ENCODE data around the gene CD86. TPM values are rescaled to one million over a fixed set of nuclear protein-coding genes. Genes with fewer than 3 reads are reported as not detected.

CD86 gene
- total RNA-seq, 1 experiment from 2014 or later = not detected

DNA sequence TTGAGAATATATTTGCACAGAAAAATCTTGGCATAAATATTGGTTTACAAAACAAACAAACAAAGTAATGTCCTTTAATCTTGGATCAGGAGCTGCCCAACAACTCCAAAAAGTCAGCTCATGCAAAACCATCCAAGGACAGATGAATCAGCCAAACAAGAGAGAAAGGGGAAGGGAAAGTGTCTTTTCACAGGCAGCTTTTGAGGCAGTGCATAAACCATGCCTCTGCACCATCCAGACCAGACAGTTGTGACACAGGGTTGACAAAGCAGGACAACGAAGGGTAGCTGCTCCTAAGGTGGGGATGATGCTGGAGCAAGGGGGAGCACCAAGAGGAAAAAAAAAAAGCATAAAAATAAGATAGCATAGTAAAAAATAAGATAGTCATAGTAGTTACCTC, 8.7 kb downstream of the CD86 start:
- no TSS peak for BruUV-seq (replicated peaks)
- intact Hi-C loops (cut with micrococcal nuclease) = no loop called here
- RAD21 ChIA-PET (ENCODE audit: low non-redundant PET in 1 of 2, low total read pairs in 2 of 2, uncharacterized antibody in 2 of 2, unreplicated experiment in 2 of 2) = no interaction called here

More for the DNA sequence above, 8.7 kb downstream of the CD86 start:
- POLR2A ChIA-PET = no interaction called here
- no peaks in the 10 kb centered on the region for H3K9me3 ChIP-seq (ENCODE audit: control insufficient read depth in 1 of 2, insufficient read depth in 1 of 2, low read depth in 1 of 2, low read length in 2 of 2)
- H3K79me2 ChIP-seq (ENCODE audit: insufficient read depth, low read length) = no peaks in the 10 kb centered on the region
- H3K27ac ChIP-seq (ENCODE audit: low read depth, low read length) = no peak overlapping the region
- H3K4me3 ChIP-seq (replicated peaks in 1 of 2; ENCODE audit: low read depth in 1 of 2, low read length in 2 of 2) = no peak overlapping the region
- H2AFZ ChIP-seq (ENCODE audit: low read depth, low read length, poor library complexity, severe bottlenecking) = no peak overlapping the region
- H3K9ac ChIP-seq (ENCODE audit: low read length) = no peak overlapping the region
- H3K4me2 ChIP-seq (ENCODE audit: low read length) = no peak overlapping the region
- DNase-seq (ENCODE audit: low read depth, low spot score) (no peak), ATAC-seq (no peak)
- no peaks in the 10 kb centered on the region for H3K9me2 ChIP-seq (ENCODE audit: insufficient read depth)
- no peaks in the 10 kb centered on the region for H3K27me3 ChIP-seq (ENCODE audit: insufficient read depth, low read length)
- no peak for TF ChIP-seq YY1 (IDR thresholded peaks at IDR 0.05; ENCODE audit: extremely low read depth, insufficient replicate concordance, low read depth, low read length)
- TF ChIP-seq EGR1 (IDR thresholded peaks at IDR 0.05; ENCODE audit: low read depth) = no peak
- no peak for TF ChIP-seq SRF (IDR thresholded peaks at IDR 0.05; ENCODE audit: low read depth)
- no peak for TF ChIP-seq ELF1 (IDR thresholded peaks at IDR 0.05; ENCODE audit: borderline replicate concordance, low read depth)
- TF ChIP-seq, protein P1, sequence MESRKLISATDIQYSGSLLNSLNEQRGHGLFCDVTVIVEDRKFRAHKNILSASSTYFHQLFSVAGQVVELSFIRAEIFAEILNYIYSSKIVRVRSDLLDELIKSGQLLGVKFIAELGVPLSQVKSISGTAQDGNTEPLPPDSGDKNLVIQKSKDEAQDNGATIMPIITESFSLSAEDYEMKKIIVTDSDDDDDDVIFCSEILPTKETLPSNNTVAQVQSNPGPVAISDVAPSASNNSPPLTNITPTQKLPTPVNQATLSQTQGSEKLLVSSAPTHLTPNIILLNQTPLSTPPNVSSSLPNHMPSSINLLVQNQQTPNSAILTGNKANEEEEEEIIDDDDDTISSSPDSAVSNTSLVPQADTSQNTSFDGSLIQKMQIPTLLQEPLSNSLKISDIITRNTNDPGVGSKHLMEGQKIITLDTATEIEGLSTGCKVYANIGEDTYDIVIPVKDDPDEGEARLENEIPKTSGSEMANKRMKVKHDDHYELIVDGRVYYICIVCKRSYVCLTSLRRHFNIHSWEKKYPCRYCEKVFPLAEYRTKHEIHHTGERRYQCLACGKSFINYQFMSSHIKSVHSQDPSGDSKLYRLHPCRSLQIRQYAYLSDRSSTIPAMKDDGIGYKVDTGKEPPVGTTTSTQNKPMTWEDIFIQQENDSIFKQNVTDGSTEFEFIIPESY (IDR thresholded peaks at IDR 0.05; ENCODE audit: extremely low read depth, insufficient replicate concordance, low read length) = no peak
- TF ChIP-seq, protein P2, sequence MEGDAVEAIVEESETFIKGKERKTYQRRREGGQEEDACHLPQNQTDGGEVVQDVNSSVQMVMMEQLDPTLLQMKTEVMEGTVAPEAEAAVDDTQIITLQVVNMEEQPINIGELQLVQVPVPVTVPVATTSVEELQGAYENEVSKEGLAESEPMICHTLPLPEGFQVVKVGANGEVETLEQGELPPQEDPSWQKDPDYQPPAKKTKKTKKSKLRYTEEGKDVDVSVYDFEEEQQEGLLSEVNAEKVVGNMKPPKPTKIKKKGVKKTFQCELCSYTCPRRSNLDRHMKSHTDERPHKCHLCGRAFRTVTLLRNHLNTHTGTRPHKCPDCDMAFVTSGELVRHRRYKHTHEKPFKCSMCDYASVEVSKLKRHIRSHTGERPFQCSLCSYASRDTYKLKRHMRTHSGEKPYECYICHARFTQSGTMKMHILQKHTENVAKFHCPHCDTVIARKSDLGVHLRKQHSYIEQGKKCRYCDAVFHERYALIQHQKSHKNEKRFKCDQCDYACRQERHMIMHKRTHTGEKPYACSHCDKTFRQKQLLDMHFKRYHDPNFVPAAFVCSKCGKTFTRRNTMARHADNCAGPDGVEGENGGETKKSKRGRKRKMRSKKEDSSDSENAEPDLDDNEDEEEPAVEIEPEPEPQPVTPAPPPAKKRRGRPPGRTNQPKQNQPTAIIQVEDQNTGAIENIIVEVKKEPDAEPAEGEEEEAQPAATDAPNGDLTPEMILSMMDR (IDR thresholded peaks at IDR 0.05 in 2 of 3, conservative IDR thresholded peaks at IDR 0.05 in 1 of 3; ENCODE audit: borderline replicate concordance in 1 of 3, insufficient read depth in 1 of 3, low read depth in 2 of 3, low read length in 2 of 3) = no peak
- TF ChIP-seq EZH2phosphoT487 (IDR thresholded peaks at IDR 0.05; ENCODE audit: borderline replicate concordance) = no peak
- no peak for TF ChIP-seq ZNF274 (IDR thresholded peaks at IDR 0.05; ENCODE audit: low read depth, low read length)
- no peak for TF ChIP-seq CBX3 (IDR thresholded peaks at IDR 0.05; ENCODE audit: low read depth)
- no peak for TF ChIP-seq ZFX (IDR thresholded peaks at IDR 0.05)
- no peak for TF ChIP-seq CEBPB (IDR thresholded peaks at IDR 0.05; ENCODE audit: low read depth)
- TF ChIP-seq SP1 (IDR thresholded peaks at IDR 0.05; ENCODE audit: low read depth) = no peak
- no peak for TF ChIP-seq EZH2 (IDR thresholded peaks at IDR 0.05)
- TF ChIP-seq, protein P3, sequence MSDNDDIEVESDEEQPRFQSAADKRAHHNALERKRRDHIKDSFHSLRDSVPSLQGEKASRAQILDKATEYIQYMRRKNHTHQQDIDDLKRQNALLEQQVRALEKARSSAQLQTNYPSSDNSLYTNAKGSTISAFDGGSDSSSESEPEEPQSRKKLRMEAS (IDR thresholded peaks at IDR 0.05) = no peak
- TF ChIP-seq SIN3A (IDR thresholded peaks at IDR 0.05; ENCODE audit: low read depth) = no peak
- TF ChIP-seq, protein P4, sequence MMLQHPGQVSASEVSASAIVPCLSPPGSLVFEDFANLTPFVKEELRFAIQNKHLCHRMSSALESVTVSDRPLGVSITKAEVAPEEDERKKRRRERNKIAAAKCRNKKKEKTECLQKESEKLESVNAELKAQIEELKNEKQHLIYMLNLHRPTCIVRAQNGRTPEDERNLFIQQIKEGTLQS (IDR thresholded peaks at IDR 0.05) = no peak
- no peak for TF ChIP-seq TCF7L2 (IDR thresholded peaks at IDR 0.05; ENCODE audit: borderline replicate concordance, extremely low read depth, insufficient read depth, insufficient read length)
- no peak for TF ChIP-seq RAD21 (IDR thresholded peaks at IDR 0.05; ENCODE audit: low read depth)
- TF ChIP-seq, protein P5, sequence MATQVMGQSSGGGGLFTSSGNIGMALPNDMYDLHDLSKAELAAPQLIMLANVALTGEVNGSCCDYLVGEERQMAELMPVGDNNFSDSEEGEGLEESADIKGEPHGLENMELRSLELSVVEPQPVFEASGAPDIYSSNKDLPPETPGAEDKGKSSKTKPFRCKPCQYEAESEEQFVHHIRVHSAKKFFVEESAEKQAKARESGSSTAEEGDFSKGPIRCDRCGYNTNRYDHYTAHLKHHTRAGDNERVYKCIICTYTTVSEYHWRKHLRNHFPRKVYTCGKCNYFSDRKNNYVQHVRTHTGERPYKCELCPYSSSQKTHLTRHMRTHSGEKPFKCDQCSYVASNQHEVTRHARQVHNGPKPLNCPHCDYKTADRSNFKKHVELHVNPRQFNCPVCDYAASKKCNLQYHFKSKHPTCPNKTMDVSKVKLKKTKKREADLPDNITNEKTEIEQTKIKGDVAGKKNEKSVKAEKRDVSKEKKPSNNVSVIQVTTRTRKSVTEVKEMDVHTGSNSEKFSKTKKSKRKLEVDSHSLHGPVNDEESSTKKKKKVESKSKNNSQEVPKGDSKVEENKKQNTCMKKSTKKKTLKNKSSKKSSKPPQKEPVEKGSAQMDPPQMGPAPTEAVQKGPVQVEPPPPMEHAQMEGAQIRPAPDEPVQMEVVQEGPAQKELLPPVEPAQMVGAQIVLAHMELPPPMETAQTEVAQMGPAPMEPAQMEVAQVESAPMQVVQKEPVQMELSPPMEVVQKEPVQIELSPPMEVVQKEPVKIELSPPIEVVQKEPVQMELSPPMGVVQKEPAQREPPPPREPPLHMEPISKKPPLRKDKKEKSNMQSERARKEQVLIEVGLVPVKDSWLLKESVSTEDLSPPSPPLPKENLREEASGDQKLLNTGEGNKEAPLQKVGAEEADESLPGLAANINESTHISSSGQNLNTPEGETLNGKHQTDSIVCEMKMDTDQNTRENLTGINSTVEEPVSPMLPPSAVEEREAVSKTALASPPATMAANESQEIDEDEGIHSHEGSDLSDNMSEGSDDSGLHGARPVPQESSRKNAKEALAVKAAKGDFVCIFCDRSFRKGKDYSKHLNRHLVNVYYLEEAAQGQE (IDR thresholded peaks at IDR 0.05; ENCODE audit: low read depth) = no peak
- H3K4me1 ChIP-seq (ENCODE audit: control insufficient read depth in 1 of 2, insufficient read depth in 2 of 2, low read length in 2 of 2) = no peaks in the 10 kb centered on the region
- H3K36me3 ChIP-seq (ENCODE audit: control insufficient read depth in 1 of 2, insufficient read depth in 2 of 2, low read length in 2 of 2) = no peaks in the 10 kb centered on the region
- H4K20me1 ChIP-seq (ENCODE audit: insufficient read depth) = no peaks in the 10 kb centered on the region
- CTCF ChIA-PET = no interaction called here

All from HCT116 (cell line).